Neural cell (in vitro differentiated cells): Measurements from ENCODE around the gene E2F2. TPM values are rescaled to one million over a fixed set of nuclear protein-coding genes. Genes with fewer than 3 reads are reported as not detected.
"Not testable (repeated sequence)": the region's sequence is repeated elsewhere in the genome, so short reads cannot be mapped to it uniquely, and the experiment has no call there.

Experiments used
- H2AFZ ChIP-seq: fragments of 200-600, 300-800 bp; sonication (generic), shearing (Covaris generic); 2 replicates; pipeline ENCODE4 v1.6.0; 2014; ENCODE audit warnings: low read depth, mild to moderate bottlenecking, antibody characterized with exemption, low read length, moderate library complexity
- H3F3A ChIP-seq: fragments of 200-600 bp; shearing (Covaris generic); 2 replicates; pipeline ENCODE4 v1.6.1; 2016; ENCODE audit warnings: mild to moderate bottlenecking, moderate library complexity, mixed read lengths, antibody characterized with exemption, low read length; ENCODE audit not compliant: insufficient read depth, poor library complexity, severe bottlenecking
- H3K27ac ChIP-seq: fragments of 200-600, 300-800 bp; sonication (generic), shearing (Covaris generic); 2 replicates; pipeline ENCODE4 v1.5.1; 2014; ENCODE audit warnings: mild to moderate bottlenecking, low read length, moderate library complexity
- H3K27me3 ChIP-seq: fragments of 300-800, 200-600 bp; sonication (generic), shearing (Covaris generic); 2 replicates; pipeline ENCODE4 v1.6.0; 2014; ENCODE audit warnings: mild to moderate bottlenecking, low read depth, low read length, moderate library complexity; ENCODE audit not compliant: insufficient read depth
- H3K36me3 ChIP-seq: fragments of 300-800, 200-600 bp; sonication (generic), shearing (Covaris generic); 2 replicates; pipeline ENCODE4 v1.5.1; 2014; ENCODE audit warnings: mild to moderate bottlenecking, antibody characterized with exemption, low read length, moderate library complexity; ENCODE audit not compliant: insufficient read depth
- H3K4me2 ChIP-seq: fragments of 300-800, 200-600 bp; sonication (generic), shearing (Covaris generic); 2 replicates; pipeline ENCODE4 v1.6.0; 2014; ENCODE audit warnings: mild to moderate bottlenecking, low read length
- H3K4me3 ChIP-seq: fragments of 300-800, 200-600 bp; sonication (generic), shearing (Covaris generic); 2 replicates; pipeline ENCODE4 v1.5.1; 2014; ENCODE audit warnings: mild to moderate bottlenecking, low read length, moderate library complexity
- H3K79me2 ChIP-seq: fragments of 200-600 bp; shearing (Covaris generic); replicated peaks from 2 replicates; pipeline ENCODE4 v1.6.0; 2014; ENCODE audit warnings: mild to moderate bottlenecking, low read length, moderate library complexity; ENCODE audit not compliant: insufficient read depth
- H3K9ac ChIP-seq: fragments of 300-800, 200-600 bp; sonication (generic), shearing (Covaris generic); 2 replicates; pipeline ENCODE4 v1.6.1; 2016; ENCODE audit warnings: mild to moderate bottlenecking, low read length, mixed read lengths
- H3K9me2 ChIP-seq: fragments of 200-600 bp; shearing (Covaris generic); 2 replicates; pipeline ENCODE4 v1.6.1; 2016; ENCODE audit warnings: mild to moderate bottlenecking, low read length, mixed read lengths; ENCODE audit not compliant: insufficient read depth
- H3K9me3 ChIP-seq: fragments of 200-600, 300-800 bp; sonication (generic), shearing (Covaris generic); 2 replicates; pipeline ENCODE4 v1.6.1; 2016; ENCODE audit warnings: mild to moderate bottlenecking, mixed run types, low read length, moderate library complexity, mixed read lengths
- H4K20me1 ChIP-seq: fragments of 200-600 bp; shearing (Covaris generic); 2 replicates; pipeline ENCODE4 v1.6.1; 2016; ENCODE audit warnings: mild to moderate bottlenecking, mixed run types; ENCODE audit not compliant: insufficient read depth
- EP300 ChIP-seq: fragments of 450-650 bp; conservative IDR thresholded peaks from 2 replicates; pipeline ENCODE4 v1.6.1; 2014; ENCODE audit warnings: antibody characterized with exemption, mild to moderate bottlenecking, moderate library complexity; ENCODE audit not compliant: poor library complexity, severe bottlenecking
- EZH2 ChIP-seq: fragments of 200-600, 300-800 bp; shearing (Covaris generic), sonication (generic); IDR thresholded peaks from 2 replicates; pipeline ENCODE4 v1.6.1; 2014; ENCODE audit warnings: antibody characterized with exemption, low read length, borderline replicate concordance, mild to moderate bottlenecking; ENCODE audit not compliant: insufficient read depth, poor library complexity, severe bottlenecking
- MXI1 ChIP-seq: fragments of 450-650 bp; conservative IDR thresholded peaks from 2 replicates; pipeline ENCODE4 v1.6.1; 2014; ENCODE audit warnings: antibody characterized with exemption, mild to moderate bottlenecking; ENCODE audit not compliant: poor library complexity, severe bottlenecking
- POLR2AphosphoS5 ChIP-seq: IDR thresholded peaks from 2 replicates; pipeline ENCODE4 v1.6.1; 2012
- RAD21 ChIP-seq: fragments of 450-650 bp; conservative IDR thresholded peaks from 2 replicates; pipeline ENCODE4 v1.6.1; 2014; ENCODE audit warnings: antibody characterized with exemption, mild to moderate bottlenecking, moderate library complexity
- SMC3 ChIP-seq: fragments of 450-650 bp; conservative IDR thresholded peaks from 2 replicates; pipeline ENCODE4 v1.6.1; 2014; ENCODE audit warnings: antibody characterized with exemption, mild to moderate bottlenecking, moderate library complexity; ENCODE audit not compliant: poor library complexity
- TAF1 ChIP-seq: IDR thresholded peaks from 2 replicates; pipeline ENCODE4 v1.6.1; 2012; ENCODE audit warnings: low read depth
- polyA plus RNA-seq: library from polyadenylated mRNA; depleted of rRNA; stranded (reverse); fragments of >200 nt; gene quantifications from 2 replicates; pipeline ENCODE4 v1.2.3, GENCODE V29; 2014
- TF ChIP-seq, protein P1 (sequence below): IDR thresholded peaks from 2 replicates; pipeline ENCODE4 v1.6.1; 2012; ENCODE audit warnings: borderline replicate concordance
- TF ChIP-seq, protein P2 (sequence below): fragments of 450-650 bp; IDR thresholded peaks from 2 replicates; pipeline ENCODE4 v1.5.1; 2014; ENCODE audit warnings: antibody characterized with exemption, mild to moderate bottlenecking, moderate library complexity; ENCODE audit not compliant: poor library complexity, severe bottlenecking

The E2F2 gene
- polyA plus RNA-seq, 1 donor from 2014 or later, result 0.16 TPM

DNA sequence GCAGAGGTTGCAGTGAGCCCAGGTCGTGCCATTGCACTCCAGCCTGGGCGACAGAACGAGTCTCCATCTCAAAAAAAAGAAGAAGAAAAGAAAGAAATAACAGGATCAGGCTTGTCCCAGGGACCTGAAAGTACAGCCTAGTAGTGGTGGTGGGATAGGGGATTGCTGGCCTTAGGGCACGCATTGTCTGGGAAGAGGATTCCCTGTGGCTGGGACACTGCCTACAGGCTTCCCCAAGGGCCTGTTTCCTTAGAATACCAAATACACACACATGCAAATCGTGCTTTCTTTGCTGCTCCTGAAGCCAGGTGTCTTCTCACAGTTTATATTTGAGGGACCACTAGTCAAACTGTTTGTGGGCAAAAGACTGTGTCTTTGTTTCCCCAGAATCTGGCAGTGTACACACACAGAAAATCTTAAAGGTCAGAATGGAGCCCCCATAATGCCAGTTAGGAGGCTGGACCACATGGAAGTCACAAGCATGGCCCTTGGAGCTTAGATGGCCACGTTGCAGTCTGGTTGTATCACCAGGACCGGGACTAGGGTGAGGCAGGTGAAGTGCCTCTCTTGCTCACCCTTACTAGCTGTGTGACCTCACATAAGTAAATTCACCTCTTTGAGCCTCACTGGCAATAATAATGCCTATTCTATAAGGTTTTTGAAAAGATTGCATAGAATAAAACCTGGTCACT is 34.4 kb downstream of the E2F2 start:
- no peak overlapping the region for H3K27ac ChIP-seq
- H4K20me1 ChIP-seq, result no peaks in the 10 kb centered on the region
- TF ChIP-seq EP300 (no peak), SMC3 (no peak), POLR2AphosphoS5 (no peak), RAD21 (no peak), MXI1 (no peak), EZH2 (no peak), TAF1 (no peak)
- TF ChIP-seq, protein P1, sequence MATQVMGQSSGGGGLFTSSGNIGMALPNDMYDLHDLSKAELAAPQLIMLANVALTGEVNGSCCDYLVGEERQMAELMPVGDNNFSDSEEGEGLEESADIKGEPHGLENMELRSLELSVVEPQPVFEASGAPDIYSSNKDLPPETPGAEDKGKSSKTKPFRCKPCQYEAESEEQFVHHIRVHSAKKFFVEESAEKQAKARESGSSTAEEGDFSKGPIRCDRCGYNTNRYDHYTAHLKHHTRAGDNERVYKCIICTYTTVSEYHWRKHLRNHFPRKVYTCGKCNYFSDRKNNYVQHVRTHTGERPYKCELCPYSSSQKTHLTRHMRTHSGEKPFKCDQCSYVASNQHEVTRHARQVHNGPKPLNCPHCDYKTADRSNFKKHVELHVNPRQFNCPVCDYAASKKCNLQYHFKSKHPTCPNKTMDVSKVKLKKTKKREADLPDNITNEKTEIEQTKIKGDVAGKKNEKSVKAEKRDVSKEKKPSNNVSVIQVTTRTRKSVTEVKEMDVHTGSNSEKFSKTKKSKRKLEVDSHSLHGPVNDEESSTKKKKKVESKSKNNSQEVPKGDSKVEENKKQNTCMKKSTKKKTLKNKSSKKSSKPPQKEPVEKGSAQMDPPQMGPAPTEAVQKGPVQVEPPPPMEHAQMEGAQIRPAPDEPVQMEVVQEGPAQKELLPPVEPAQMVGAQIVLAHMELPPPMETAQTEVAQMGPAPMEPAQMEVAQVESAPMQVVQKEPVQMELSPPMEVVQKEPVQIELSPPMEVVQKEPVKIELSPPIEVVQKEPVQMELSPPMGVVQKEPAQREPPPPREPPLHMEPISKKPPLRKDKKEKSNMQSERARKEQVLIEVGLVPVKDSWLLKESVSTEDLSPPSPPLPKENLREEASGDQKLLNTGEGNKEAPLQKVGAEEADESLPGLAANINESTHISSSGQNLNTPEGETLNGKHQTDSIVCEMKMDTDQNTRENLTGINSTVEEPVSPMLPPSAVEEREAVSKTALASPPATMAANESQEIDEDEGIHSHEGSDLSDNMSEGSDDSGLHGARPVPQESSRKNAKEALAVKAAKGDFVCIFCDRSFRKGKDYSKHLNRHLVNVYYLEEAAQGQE, result no peak
- TF ChIP-seq, protein P2, sequence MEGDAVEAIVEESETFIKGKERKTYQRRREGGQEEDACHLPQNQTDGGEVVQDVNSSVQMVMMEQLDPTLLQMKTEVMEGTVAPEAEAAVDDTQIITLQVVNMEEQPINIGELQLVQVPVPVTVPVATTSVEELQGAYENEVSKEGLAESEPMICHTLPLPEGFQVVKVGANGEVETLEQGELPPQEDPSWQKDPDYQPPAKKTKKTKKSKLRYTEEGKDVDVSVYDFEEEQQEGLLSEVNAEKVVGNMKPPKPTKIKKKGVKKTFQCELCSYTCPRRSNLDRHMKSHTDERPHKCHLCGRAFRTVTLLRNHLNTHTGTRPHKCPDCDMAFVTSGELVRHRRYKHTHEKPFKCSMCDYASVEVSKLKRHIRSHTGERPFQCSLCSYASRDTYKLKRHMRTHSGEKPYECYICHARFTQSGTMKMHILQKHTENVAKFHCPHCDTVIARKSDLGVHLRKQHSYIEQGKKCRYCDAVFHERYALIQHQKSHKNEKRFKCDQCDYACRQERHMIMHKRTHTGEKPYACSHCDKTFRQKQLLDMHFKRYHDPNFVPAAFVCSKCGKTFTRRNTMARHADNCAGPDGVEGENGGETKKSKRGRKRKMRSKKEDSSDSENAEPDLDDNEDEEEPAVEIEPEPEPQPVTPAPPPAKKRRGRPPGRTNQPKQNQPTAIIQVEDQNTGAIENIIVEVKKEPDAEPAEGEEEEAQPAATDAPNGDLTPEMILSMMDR, result no peak
- no peak overlapping the region for H3K4me2 ChIP-seq
- H3K36me3 ChIP-seq, result no peaks in the 10 kb centered on the region
- no peak overlapping the region for H3K9ac ChIP-seq
- H3K9me3 ChIP-seq, result no peaks in the 10 kb centered on the region
- H3K9me2 ChIP-seq, result no peaks in the 10 kb centered on the region
- H3F3A ChIP-seq, result no peaks in the 10 kb centered on the region
- H2AFZ ChIP-seq, result no peak overlapping the region
- H3K79me2 ChIP-seq, result no peaks in the 10 kb centered on the region
- H3K4me3 ChIP-seq, result no peak overlapping the region
- no peaks in the 10 kb centered on the region for H3K27me3 ChIP-seq

DNA sequence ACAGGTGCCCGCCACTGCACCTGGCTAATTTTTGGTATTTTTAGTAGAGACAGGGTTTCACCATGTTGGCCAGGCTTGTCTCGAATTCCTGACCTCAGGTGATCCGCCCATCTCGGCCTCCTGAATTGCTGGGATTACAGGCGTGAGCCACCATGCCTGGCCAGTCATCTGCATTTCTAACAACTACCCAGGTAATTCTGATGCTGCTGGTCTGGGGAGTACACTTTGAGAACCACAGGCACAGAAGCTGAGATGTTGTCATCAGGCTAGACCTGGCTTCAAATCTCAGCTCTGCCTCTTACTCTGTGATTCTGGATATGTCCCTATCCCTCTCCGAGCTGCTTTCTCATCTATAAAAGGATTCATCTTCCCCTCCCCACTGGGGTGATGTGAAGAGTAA is 36.2 kb downstream of the E2F2 start:
- not testable (repeated sequence) for H3K9me3 ChIP-seq, H3F3A ChIP-seq, H3K4me2 ChIP-seq, H3K27ac ChIP-seq, H3K27me3 ChIP-seq, H3K9me2 ChIP-seq, H3K79me2 ChIP-seq, H3K4me3 ChIP-seq, H3K9ac ChIP-seq, H2AFZ ChIP-seq, H4K20me1 ChIP-seq, H3K36me3 ChIP-seq

DNA sequence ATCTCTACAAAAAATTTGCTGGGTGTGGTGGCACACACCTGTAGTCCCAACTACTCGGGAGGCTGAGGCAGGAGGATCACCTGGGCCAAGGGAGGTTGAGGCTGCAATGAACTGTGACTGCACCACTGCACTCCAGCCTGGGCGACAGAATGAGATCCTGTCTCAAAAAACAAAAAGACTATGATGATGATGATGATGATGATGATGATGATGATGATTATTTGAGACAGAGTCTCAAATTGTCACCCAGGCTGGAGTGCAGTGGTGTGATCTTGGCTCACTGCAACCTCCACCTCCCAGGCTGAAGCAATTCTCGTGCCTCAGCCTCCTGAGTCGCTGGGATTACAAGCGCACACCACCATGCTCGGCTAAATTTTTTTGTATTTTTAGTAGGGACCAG is 38.3 kb downstream of the E2F2 start:
- not testable (repeated sequence) for H3K36me3 ChIP-seq, H2AFZ ChIP-seq, H3F3A ChIP-seq, H3K27me3 ChIP-seq, H3K4me3 ChIP-seq, H4K20me1 ChIP-seq, H3K27ac ChIP-seq, H3K4me2 ChIP-seq, H3K9ac ChIP-seq, H3K9me2 ChIP-seq, H3K9me3 ChIP-seq, H3K79me2 ChIP-seq
